ENCODE results near the gene LRP8.
A peak's percentile ranks its signal among the peaks of the same experiment; 100 is the strongest.

Gene LRP8

DNA sequence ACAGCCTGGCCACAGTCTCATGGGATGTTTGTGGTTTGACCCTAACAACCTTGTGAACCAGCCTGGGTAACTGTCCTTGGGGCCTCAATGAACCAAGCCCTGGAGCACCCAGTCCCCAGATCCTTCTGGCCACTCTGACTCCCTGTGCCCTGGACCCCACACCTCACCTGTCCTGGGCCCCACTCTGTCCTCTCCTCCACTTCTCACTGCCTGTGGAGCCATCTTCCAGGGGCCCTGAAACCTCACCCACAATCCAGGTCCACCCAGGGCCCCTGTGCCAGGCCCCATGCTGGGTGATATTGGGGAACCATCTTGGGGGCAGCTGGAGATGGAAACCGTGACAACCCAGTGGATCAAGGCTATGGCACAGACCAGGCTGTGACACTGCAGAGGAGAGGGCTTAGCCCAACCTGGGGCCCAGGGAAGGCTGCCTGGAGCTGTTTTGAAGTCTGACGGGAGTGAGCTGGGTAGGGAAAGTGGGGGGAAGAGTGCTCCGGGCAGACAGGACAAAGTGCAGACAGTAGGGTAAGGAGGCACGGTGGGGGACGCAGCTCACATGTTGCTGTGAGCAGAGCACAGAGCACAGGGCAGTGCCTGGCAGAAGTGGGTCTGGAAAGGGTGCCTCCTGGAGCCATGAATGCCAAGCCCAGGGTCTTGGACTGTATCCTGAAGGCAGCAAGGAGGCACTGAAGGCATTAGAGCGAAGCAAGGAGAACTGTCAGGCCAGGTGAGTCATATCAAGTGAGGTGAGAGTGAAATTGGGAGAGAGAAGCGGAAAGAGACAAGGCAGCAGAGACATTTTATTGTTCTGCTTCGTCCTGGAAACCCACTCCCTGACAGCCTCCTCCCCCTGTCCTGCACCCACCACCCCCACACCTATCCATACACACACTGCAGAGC lies 12.1 kb upstream of the LRP8 start:
- no peak for DNase-seq (ENCODE audit: low read depth in 2 of 2)

DNA sequence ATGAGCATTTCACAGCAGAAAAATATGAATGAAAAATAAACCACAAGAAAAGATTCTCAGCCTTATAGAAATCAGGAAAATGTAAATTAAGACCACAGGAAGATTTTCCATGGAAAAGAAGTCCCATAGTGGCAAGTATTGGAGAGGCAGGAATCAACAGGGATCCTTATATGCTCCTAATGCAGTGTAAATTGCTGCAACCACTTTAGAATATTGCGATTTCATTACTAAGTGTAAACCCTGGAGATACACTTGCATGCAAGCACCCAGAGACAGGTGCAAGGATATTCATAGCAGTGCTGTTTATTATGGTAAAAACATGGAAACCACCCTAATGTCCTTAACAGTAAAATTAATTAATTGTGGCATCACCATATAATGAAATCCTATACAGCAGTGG lies 10.6 kb upstream of the LRP8 start:
- no peak for DNase-seq (ENCODE audit: low read depth in 2 of 2)

DNA sequence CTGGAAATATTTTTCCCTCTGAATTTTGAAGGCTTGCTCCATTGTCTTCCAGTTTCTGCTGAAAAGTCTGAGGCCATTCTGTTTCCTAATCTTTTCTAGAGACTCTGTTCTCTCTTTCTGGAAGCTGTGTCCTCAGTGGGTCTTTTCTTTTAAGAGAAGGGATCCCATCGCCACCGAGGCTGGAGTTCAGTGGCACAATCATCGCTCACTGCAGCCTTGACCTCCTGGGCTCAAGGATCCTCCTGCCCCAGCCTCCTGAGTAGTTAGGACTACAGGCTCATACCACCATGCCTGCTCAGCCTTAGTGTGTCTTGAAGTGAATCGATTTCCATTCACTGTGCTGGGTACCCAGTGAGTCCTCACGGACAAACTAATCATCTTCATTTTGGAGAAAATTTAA lies 9.6 kb upstream of the LRP8 start:
- DNase-seq (ENCODE audit: low read depth in 2 of 2), result no peak

DNA sequence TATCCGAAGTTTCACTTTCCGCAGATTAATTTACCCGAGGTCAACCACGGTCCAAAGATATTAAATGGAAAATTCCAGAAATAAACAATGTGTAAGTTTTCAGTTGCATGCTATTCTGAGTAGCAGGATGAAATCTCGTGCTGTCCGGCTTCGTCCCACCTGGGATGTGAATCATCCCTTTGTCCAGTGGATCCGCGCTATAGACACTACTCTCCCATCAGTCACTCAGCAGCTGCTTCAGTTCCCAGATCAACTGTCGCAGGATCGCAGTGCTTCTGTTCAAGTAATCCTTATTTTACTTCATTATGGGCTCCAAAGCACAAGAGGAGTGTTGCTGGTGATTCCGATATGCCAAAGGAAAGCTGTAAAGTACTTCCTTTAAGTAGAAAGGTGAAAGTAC lies 8.3 kb upstream of the LRP8 start:
- no peak for DNase-seq (ENCODE audit: low read depth in 2 of 2)

DNA sequence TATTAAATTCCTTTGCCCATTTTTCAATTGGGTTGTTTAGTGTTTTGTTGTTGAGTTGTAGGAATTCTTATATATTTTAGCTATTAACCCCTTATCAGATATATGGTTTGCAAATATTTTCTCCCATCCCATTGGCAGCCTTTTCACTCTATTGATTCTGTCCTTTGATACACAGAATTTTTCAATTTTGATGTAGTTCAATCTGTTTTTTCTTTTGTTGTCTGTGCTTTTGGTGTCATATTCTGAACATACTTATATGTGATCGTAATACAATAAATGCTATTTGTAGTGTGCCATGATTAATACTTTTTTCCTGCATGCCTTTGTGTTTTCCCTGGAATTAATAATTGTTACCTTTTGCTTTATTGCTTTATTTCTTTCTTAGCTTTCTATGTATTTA lies 7.8 kb upstream of the LRP8 start:
- no peak for DNase-seq (ENCODE audit: low read depth in 2 of 2)

DNA sequence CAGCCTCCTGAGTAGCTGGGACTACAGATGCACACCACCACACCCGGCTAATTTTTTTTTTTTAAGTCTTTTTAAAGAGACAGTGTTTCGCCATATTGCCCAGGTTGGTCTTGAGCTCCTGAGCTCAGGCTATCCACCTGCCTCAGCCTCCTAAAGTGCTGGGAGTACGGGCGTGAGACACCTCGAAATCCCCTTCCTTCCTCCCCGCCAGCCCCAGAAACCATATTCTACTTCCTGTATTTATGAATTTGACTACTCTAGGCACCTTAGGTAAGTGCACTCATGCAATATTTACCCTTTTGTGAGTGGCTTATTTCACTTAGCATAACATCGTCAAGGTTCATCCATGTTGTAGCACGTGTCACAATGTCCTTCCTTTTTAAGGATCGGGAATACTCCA lies 6.9 kb upstream of the LRP8 start:
- DNase-seq (ENCODE audit: low read depth in 2 of 2), result no peak

DNA sequence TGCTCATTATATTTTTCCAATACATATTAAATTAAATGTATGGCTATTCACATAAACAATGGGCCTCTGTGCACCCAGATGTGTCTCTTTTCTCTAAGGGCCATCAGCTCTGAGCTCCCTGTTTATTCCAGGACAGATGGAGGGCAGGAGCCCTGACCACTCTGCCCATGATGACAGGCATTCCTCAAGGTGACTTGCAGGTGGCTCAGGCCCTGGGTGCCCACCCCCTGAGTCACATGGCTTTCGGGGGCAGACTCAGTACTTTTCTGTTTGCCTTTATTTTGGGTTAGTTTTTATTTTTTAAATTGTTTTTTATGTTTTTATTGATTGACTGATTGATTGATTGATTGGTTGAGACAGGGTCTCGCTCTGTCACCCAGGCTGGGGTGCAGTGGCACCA lies 6.4 kb upstream of the LRP8 start:
- DNase-seq (ENCODE audit: low read depth in 2 of 2), result no peak

DNA sequence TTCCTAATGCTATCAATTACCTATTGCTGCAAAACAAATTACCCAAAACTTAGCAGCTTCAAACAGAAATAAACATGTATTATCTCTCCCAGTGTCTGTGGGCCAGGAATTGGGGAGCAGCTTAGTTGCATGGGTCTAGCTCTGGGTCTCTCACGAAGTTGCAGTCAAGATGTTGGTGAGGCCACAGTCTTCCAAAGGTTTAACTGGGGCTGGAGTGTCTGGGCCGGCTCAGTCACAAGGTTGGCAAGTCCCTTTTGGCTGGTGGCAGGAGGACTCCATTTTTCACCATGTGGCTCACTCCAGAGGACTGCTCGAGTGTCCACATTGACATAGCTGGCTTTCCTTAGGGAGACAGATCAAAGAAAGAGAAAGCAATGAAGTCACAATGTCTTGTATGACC lies 5.0 kb upstream of the LRP8 start:
- no peak for DNase-seq (ENCODE audit: low read depth in 2 of 2)

DNA sequence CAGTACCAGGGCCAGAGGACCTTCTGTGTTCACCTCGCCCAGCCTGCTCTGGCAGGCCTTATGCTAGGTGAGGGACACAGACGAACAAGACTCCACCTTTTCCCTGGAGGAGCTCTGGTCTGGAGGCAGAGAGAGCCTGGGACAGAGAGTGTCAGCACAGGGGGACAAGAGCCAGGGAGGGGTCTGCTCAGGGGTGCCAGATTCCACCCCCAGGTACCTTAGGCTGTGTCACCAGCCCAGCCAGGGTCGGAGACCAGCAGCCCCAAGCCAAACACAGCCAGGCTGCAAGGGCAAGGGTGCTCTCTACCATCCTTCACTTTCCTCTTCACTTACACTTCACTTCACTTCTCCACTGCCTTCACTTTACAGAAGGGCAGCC lies 4.3 kb upstream of the LRP8 start:
- no peak for DNase-seq (ENCODE audit: low read depth in 2 of 2)

DNA sequence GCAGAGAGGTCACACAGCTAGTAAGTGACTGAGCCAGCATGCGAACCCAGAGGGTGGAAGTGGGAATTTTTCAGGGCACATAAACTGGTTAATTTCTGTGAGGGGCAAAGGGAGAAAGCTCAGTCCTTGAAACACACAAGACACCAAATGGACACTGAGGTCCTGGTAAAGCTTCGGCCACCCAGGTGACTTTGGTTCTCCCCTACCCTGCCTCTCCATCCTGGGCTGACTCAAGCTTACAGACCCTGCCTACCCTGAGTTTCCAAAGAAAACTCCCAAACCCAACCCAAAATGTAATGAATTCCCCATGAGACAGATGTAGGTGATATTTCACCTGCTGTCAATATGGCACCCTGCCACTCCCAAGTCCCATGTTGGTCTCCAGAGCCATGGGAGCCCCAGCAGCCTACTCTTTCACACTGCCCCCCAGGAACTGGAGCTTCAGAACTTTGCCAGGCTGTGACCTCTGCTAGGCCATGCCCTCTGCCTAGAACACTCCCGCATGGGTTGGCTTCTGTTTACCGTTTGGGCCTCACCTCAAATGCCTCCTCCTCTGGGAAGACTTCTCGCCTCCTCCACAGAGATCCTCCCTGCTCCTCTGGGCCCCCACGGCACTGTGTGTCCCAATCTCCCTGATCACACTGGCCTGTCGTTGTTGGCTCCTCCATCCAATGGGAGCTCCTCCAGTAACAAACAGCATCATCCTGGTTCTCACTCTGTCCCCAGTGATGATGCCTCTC lies 3.7 kb upstream of the LRP8 start:
- no peak for DNase-seq (ENCODE audit: low read depth in 2 of 2)

DNA sequence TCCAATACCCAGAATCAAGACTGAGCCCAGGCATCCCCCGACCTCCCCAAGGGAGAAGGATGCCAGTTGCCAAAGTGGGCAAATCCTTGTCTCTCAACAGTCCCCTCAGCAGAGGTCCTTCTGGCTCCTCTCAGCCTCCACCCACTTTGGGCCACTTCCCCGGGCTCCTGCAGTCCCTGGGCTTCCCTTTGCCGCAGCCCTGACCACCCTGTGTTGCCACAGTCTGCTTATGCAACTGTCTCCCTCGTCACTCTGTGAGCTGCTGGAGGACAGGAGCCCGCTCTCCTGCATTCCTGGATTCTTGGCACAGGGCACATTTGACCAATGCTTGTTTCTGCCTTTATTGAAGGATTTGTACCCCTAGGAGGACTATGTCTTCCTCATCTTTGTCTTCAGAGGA lies 2.9 kb upstream of the LRP8 start:
- DNase-seq (ENCODE audit: low read depth in 2 of 2), result no peak

DNA sequence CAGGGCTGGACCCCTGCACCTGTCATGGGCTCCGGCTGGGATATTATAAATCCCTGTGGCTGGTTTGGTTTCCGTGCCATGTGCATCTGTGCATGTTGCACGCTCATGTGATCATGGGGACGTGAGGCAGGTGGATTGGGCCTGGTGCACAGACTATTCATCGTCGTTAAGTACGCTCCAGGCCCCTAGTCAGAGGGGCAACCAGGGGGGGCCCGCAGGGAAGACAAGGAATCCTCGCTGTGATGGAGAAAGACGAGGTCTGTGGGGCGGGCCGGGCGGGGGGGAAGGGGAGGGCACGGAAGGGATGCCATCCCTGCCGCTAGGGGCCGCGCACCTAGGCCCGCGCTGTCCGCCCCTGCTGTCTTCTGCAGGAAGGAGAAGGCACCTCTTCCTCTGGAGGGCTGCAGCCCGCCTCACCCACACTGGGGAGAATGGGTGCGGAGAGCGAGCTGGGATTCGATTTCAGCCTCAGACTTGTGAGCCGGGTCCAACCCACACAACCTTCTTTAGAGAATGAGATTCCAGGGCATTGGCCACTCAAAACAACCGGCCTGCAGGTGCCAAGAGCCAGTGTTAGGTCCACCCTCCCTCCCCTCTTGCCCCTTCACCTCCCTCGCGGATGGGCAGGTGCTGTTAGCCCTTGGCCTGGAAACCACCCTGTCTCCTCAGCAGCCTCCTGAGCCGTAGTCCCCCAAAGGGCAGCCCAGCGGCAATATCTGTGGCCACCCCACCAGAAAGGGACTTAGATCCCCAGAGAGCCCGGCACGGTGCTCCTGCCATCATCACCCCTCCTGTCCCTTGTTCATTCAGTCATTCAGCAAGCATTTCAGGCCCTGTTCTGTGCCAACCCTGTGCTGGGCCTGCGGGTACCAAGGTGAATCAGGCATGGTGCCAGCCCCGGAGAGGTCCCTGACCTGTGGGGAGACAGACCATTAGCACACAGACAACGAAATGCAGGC lies 950 bp upstream of the LRP8 start:
- no peak for DNase-seq (ENCODE audit: low read depth in 2 of 2)

DNA sequence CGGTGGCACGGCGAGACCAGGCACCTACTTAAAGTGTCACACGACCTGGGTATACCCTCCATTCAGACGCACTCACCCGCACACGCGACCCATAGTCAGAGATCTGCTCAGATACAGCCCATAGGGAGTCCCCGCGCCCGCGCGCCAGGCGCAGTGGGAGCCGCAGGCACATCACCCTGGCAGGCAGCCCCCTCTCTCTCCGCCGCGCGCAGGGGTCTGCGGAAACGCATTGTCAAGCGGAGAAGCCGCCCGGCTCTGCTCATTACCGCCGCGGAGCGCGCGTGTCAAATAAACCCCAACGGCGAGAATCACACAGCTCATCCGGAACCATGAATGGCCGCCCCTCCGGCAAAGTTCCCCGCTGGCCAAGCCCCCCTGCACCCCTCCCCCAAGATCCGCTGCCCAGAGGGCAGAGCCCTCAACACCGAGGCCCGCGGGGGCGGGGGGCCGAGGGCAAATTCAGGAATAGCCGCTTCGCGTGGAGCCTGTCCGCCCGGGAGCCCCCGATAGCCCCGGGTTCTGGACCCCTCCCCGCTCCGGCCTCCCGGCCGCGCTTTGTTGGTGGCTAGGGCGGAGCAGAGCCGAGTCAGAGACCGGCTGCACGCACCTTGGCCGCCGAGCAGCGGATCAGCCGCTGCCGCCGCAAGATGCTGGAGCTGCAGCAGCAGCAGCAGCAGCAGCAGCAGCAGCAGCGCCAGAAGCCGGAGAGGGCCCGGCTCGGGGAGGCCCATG lies 522 bp downstream of the LRP8 start:
- DNase-seq (ENCODE audit: low read depth in 2 of 2), result peak in 1 of 2 donors; percentile 25

DNA sequence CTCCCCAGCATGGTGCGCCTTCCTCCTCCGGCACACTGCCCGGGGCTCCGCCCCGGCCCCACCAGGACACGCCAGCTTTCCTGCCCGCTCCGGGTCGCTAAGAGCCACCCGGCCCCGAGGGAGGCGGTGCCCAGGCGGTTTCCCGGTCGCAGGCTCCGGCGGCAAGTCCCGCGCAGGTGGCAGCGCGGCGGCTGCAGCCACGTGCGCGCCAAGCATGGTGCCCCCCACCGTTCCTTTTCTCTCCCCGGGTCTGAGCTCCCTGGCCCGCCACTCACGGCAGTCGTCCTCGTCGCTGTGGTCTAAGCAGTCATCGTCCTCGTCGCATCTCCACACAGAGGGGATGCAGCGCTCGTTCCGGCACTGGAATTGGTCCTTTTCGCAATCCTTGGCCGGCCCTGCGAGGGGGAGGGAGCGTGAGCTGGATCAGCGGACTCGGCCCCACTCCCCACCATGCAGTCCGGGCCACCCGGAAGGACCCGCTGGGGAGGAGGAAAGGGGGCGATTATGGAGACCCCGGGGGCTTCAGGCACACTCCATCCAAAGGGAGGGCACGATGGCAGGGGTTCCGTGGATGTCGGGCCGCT lies 1.2 kb downstream of the LRP8 start:
- DNase-seq (ENCODE audit: low read depth in 2 of 2), result peak in 1 of 2 donors; percentile 18

DNA sequence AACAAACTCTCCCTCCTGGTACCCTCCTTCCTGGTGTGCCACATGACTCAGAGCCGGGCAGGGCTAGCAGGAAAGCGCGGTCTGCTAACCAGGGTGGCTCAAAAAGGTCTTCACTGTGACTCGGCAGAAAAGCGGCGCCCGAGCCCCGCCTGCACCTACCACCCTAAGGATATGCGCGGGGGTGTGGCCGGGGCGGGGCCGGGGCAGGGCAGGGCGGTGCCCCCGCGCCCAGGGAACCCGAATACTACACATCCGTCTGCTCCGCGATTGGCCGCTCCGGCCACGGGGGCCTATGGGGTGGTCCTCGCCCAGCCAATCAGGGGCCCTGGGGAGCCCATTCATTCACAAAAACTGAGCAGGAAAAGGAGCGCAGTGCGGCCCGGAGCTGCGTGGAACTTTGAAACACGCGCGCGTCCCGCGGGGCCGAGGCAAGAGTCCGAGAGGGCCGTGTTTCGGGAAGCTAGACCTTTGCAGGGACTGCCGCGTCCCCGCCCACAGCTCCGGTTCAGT lies 1.7 kb downstream of the LRP8 start:
- peak; percentile 72 to 94 for DNase-seq (ENCODE audit: low read depth in 2 of 2)

DNA sequence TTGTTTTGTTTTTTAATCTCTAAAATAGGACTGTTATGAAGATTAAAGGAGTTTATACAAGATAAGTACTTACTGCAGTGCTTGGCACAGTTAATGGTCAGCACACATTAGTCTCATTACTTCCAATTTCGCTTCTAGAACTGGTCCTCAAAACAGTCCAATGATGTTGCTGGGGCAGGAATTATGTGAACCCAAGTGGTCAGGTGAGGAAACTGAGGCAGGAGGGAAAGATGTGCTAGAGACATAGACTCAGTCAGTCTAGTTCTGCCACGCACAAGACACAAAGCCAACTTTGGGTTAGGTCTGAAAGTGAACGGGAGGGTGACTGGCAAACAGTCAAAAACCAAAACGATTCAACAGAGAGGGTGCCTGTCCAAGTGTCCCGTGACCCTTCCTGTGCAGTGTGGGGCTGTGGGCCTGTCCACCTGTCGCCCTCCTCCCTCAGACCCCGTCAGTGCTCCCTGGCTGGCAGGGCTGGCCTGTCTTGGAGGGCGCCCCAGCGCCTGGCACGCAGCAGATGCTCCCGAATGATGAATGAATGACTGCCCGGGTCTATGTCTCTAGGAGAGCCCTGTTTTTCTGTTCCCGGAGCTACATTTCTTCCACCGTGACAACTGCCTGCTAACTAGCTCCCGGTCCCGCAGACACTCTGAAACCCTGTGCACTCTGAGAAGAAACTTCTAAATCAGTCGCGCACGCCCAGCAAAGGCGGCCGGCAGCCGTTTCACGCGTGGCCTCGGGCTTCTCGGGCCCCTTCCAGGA lies 2.4 kb downstream of the LRP8 start:
- no peak for DNase-seq (ENCODE audit: low read depth in 2 of 2)

DNA sequence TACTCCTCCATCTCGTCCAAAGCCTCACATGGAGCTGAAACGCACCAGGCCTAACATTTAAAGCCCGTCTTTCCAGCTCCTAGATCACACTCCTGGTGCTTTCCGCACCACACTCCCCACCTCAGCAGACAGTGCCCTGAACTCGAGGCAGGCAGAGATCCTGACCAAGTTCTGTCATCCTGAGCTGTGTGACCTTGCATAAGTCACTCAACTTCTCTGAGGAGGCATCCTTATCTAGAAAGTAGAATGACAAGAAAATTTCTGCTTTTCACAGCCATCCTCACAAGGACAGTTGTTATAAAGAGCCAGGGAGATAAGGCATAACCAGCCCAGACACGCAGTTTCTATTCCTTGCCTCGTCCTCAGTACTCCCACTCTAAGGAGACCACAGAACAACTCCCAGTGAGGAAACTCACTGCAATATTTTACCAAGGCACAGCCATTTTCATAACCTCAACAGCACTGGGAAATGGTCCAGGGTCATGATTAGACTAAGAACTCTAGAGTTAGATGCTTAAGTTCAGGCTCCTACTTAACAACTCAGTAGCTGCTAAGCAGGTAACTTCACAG lies 3.1 kb downstream of the LRP8 start:
- no peak for DNase-seq (ENCODE audit: low read depth in 2 of 2)

DNA sequence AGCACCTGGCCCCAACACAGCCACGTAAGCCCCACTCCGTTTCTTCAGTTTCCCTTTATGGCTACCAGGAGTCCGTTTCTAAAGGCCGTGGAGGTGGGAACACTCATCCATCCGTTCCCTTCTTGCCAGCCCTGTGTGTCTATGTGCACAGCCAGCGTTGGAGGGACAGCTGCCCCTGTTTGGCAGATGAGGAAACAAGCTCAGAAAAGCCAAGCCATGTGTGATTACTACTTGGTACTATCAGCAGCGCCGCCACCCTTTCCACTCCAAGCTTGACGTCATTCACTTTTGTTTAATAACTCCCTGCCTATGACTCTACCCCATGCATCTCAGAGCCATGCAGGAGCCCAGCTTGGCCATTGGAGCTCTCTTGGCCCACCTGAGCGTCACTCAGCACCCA lies 3.5 kb downstream of the LRP8 start:
- no peak for DNase-seq (ENCODE audit: low read depth in 2 of 2)

DNA sequence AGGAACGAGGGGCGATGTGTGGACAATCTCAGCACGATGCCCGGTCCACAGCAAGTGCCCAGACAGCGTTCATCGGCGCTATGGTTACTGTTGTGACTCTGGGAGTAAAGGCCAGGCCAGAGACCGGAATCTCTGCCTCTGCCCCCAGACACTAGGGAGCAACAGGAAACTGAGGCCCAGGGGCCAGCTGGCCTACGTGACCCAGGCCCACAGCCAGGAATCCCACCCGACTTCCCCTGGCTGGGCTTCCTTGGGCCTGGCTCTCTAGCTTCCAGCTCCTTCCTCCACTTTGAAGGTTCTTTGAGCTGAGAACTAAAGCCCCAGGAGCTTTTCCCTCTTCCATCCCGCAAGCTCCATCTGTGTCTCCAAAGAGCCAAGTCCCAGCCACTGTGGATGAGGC lies 4.6 kb downstream of the LRP8 start:
- no peak for DNase-seq (ENCODE audit: low read depth in 2 of 2)

Measured in stimulated activated CD4-positive, alpha-beta T cell treated with anti-CD3 and anti-CD28 coated beads, Interleukin-1b, Interleukin-23, amount 100 ng/mL, for 1 hour (primary cell).